ENCODE data around the gene ALG2.

ALG2 gene

GRCh38 chr9:99176527-99177013 is 45.2 kb downstream of the ALG2 start:
- no peaks in the 10 kb centered on the region for H3K27me3 ChIP-seq (replicated peaks; ENCODE audit: control insufficient read depth, insufficient read depth, low read length)
- no peak for TF ChIP-seq CTCF (IDR thresholded peaks at IDR 0.05; ENCODE audit: insufficient read depth, low read length, poor library complexity, severe bottlenecking)
- H3K4me3 ChIP-seq (replicated peaks; ENCODE audit: low read depth, low read length), result no peak overlapping the region
- DNase-seq (ENCODE audit: extremely low read depth, insufficient read length), result no peak
- no peaks in the 10 kb centered on the region for H3K36me3 ChIP-seq (ENCODE audit: control insufficient read depth, insufficient read depth, low read length)

- H3K4me3 ChIP-seq (replicated peaks; ENCODE audit: low read depth, low read length), result no peak overlapping the region
- no peak for TF ChIP-seq CTCF (IDR thresholded peaks at IDR 0.05; ENCODE audit: insufficient read depth, low read length, poor library complexity, severe bottlenecking)
- no peak for DNase-seq (ENCODE audit: extremely low read depth, insufficient read length)
Measured at GRCh38 chr9:99173570-99174504, 47.9 kb downstream of the ALG2 start.

GRCh38 chr9:99172124-99173091 is 49.3 kb downstream of the ALG2 start:
- DNase-seq (ENCODE audit: extremely low read depth, insufficient read length), result no peak
- H3K4me3 ChIP-seq (replicated peaks; ENCODE audit: low read depth, low read length), result no peak overlapping the region
- no peaks in the 10 kb centered on the region for H3K27me3 ChIP-seq (replicated peaks; ENCODE audit: control insufficient read depth, insufficient read depth, low read length)
- no peak for TF ChIP-seq CTCF (IDR thresholded peaks at IDR 0.05; ENCODE audit: insufficient read depth, low read length, poor library complexity, severe bottlenecking)
- H3K36me3 ChIP-seq (ENCODE audit: control insufficient read depth, insufficient read depth, low read length), result no peaks in the 10 kb centered on the region

More at GRCh38 chr9:99173570-99174504, 47.9 kb downstream of the ALG2 start:
- Histone ChIP-seq H3K27me3 (replicated peaks; ENCODE audit: control insufficient read depth, insufficient read depth, low read length) (no peaks in the 10 kb centered on the region), H3K36me3 (ENCODE audit: control insufficient read depth, insufficient read depth, low read length) (no peaks in the 10 kb centered on the region)

DNA sequence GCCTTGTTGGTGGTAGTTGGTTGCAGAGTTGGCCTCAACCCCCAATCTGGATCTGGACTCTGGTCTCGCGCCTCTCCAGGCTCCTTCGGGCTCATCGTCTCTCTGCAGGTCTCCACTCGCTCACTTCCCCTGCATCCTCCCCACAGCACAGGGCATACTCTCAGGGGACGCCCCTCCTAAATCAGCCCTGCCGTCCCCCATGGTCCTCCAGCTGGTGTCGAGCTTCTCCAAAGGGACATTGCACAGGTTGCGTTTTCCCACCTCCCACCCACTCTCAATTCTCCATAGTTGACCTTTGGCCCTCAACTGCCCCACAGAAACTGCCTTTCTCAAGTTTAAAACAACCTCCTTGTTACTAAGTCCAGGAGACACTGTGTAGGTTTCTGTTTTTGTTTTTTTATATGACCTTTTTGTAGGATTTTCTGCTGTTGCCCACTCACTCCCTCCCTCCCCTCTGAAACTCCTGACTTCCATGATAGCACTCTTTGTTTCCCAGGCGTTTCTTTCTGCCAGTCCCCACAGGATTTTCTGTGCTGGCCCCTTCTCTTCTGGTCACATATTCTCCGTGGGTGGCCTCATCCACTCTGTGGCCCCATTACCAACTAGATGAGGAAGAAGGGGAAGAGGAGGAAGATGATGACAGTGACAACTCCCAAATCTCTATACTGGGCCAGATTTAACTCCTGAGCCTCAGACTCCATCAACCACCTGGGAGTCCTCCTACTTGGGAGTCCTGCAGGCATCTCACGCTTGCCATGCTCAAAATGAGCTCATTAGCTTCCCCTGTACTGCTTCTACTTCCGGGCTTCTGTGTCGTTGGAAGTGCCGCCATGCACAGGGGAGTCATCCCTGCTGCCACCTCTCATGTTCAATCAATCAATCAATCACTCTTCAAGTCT is 50.3 kb downstream of the ALG2 start:
- Histone ChIP-seq H3K4me3 (replicated peaks; ENCODE audit: low read depth, low read length) (no peak overlapping the region), H3K36me3 (ENCODE audit: control insufficient read depth, insufficient read depth, low read length) (no peaks in the 10 kb centered on the region), H3K27me3 (replicated peaks; ENCODE audit: control insufficient read depth, insufficient read depth, low read length) (no peaks in the 10 kb centered on the region)
- no peak for DNase-seq (ENCODE audit: extremely low read depth, insufficient read length)
- no peak for TF ChIP-seq CTCF (IDR thresholded peaks at IDR 0.05; ENCODE audit: insufficient read depth, low read length, poor library complexity, severe bottlenecking)

Measured in GM06990 (cell line).